Measurements from ENCODE around the gene ARIH1. TPM values are rescaled to one million over a fixed set of nuclear protein-coding genes. Genes with fewer than 3 reads are reported as not detected.

The ARIH1 gene
- total RNA-seq, 2 donors from 2014 or later: 118 to 131 TPM

DNA sequence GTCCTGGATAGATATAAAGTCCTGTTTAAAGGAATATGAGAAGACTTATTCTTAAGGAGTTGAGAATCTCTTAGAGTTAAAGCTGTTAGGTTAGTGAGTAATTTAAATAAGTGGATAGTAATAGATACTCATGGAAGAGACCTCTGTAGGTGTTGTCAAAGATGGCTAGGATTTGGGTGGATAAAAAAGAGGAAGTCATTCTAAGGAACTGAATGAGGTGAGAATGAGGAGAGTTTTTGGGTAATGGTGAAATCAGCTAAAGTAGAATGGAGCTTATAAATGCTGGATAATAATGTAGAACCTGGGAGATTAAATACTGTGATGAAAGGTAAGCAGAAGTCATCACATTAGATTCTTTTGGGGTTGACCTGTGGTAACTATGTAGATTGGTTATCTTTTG is 8.1 kb downstream of the ARIH1 start:
- no peak for ATAC-seq
- intact Hi-C loops (cut with DNase I, micrococcal nuclease): no loop called here

DNA sequence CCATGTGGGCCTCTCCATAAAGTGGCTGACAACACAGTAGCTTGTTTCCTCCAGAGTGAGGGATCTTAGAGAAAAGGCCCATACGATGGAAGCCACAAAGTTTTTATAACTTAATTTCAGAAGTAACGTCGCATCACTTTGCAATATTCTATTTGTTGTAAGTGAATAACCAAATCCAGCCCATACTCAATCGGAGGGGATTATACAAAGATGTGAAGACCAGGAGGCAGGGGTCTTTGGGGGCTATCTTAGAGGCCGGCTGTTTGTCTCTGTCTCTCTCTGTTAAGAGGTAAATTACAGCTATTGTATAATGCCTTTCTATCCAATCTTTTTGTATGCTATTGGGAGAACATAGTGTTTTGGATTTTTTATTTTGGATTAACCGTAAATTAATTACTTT is 9.1 kb downstream of the ARIH1 start:
- DNase-seq: no peak
- intact Hi-C loops (cut with DNase I, micrococcal nuclease): no loop called here
- no peak for ATAC-seq

More for the DNA sequence above, 8.1 kb downstream of the ARIH1 start:
- no peak for DNase-seq

DNA sequence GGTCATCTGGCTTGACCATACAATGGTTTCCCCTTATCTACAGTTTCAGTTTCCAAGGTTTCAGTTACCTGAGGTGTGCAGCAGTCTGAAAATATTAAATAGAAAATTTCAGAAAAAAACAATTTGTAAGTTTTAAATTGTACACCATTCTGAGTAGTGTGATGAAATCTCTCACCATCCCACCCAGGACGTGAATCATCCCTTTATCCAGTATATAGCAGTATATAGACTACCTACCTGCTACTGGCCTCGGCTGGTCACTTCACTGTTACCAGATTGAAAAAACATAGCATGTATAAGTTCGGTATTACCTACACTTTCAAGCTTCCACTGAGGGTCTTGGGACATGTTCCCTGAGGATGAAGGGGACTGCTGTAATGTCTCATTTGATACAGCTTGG is 12.0 kb downstream of the ARIH1 start:
- intact Hi-C loops (cut with DNase I, micrococcal nuclease): no loop called here
- ATAC-seq: no peak

DNA sequence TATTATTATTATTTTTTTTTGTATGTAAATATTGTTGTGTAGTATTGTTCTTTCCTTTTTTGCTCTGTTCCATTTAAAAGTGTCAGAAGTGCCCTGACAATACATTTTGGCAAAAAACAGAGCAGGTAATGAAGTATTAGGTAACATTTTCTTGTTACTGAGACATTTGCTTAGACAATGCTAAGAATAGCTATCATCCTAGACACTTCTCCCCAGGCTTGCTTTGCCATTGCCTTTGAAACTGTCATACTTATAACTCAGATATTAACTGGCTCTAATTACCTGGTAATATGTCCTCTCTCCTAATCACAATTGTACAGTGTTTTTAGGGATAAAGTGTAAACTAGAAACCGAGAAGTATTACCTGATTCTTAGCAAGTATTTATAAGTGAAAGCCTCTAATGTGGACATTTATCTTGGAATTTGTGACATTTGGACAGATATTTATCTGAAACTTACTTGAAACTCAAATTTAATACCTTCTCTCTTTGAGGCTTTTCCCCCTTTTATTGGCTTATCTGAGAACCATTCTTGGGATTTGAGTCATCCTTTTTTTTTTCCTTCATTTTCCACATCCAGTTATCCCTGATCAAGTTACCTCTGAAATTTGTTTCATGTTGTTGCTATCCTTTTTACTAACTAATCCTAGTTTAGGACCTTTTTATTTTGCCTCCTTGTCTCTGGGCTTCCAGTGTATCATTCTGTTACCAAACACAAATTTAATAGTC is 13.1 kb downstream of the ARIH1 start:
- ATAC-seq (no peak), DNase-seq (no peak)
- intact Hi-C loops (cut with DNase I, micrococcal nuclease): no loop called here

More for the DNA sequence above, 12.0 kb downstream of the ARIH1 start:
- no peak for DNase-seq

DNA sequence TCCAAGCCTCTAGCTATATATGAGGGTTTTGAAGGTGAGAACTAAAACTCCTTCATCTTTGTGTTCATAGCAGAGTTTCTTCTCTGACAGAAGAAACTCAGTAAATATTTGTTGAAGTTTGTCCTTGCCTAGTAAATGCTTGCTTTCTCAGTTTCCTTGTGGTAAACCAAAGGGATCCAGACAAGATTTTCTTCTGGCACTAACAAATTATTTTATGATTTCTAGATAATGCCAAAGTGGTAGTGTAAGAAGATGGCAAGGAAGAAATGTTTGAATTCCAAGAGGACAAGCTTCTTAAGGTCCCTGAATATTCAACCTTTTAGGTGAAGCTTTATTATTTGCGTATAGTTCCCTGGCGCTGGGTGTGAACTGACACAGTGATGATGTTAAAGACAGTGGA is 14.4 kb downstream of the ARIH1 start:
- ATAC-seq (no peak), DNase-seq (no peak)
- intact Hi-C loops (cut with DNase I, micrococcal nuclease): no loop called here

DNA sequence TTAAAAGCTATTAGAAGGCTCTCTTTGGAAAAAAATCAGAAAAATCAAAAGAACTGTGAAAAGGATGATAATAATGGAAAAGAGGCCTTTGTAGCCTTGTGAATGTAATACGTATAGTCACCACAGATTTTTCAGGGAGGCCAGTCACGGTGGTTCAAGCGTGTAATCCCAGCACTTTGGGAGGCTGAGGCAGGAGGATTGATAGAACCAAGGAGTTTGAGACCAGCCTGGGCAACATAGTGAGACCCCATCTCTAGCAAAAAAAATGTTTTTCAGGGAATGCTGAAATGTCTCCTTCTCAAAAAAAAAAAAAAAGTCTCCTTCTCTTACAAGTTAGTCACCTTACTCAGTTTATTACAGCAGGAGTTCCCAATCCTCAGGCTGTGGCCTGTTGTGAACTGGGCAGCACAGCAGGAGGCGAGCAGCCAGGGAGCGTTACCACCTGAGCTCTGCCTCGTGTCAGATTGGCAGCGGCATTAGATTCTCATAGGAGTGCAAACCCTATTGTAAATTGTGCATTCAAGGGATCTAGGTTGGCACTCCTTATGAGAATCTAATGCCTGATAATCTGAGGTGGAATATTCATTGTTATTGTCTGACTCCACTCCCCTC is 15.9 kb downstream of the ARIH1 start:
- intact Hi-C loops (cut with DNase I, micrococcal nuclease): no loop called here
- ATAC-seq (no peak), DNase-seq (no peak)

DNA sequence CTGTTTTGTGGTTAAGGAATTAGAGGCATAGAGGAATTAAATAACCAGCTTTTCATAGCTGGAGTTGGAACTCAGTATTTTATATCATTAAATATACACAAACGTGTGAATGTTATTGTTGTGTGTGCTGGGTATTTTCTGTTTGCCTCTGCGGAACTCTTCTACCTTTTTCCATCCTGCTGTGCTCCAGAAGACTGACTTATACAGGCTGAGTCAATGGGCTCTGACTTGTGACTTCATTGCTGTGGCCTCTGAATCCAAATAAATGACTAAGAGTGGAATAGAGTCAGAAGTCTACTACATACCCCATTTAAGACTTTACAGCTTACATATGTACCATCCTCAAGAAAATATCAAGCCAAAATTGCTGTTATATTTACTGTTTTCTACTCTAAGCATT is 17.6 kb downstream of the ARIH1 start:
- intact Hi-C loops (cut with DNase I, micrococcal nuclease): no loop called here
- ATAC-seq (no peak), DNase-seq (no peak)

DNA sequence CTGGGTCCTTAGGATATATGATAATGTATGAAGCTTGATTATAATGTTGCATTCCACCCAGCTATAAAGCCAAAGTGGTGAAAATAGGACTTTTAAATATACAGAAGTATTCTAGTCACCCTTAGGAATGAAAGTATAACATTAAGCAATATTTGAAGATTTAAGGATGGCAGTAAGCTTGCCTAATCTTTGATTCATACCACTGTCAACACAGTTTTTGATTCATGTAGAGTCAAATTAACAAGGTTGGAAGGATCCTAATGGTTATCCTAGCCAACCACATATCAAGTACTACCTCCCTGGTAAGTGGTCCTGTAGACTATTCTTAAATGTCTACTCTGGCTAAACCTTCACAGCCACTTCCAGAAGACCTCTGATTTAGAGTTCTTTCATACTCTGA is 18.6 kb downstream of the ARIH1 start:
- no peak for ATAC-seq
- intact Hi-C loops (cut with DNase I, micrococcal nuclease): no loop called here
- DNase-seq: no peak

DNA sequence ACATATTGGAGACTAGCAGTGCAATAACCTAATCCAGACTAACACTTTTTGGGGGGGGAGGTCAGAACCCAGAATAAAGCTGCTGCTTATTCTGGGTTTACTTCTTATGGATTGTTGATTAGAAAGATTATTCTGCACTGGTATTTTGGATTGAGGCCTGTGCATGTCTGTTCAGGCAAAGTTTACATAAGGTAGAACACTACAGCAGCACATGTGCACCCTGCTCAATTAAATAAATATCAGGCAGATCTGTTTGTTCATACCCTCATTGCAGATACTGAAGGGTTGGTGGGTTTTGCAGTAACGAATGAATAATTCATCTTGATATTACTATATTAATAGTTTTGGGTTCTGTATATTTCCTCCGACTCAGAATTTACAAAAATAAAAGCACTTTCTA is 19.1 kb downstream of the ARIH1 start:
- DNase-seq (no peak), ATAC-seq (no peak)
- intact Hi-C loops (cut with DNase I, micrococcal nuclease): no loop called here

DNA sequence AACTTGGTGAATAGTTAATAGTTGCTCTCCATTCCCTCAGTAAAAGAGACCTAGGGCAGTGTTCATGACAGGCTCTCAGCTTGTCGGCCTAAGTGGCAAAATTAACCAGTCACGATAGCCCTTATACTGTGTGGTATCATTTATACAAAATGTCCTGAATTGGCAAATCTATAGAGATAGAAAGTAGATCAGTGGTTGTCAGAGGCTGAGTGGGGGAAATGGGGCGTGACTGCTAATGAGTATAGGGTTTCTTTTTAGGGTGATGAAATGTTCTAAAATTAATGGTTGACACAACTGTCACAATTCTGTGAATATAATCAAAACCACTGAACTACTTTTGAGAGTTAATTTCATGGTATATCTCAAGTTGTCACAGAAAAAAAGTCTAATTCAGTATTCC is 20.9 kb downstream of the ARIH1 start:
- no peak for ATAC-seq
- intact Hi-C loops (cut with DNase I, micrococcal nuclease): no loop called here
- DNase-seq: no peak

DNA sequence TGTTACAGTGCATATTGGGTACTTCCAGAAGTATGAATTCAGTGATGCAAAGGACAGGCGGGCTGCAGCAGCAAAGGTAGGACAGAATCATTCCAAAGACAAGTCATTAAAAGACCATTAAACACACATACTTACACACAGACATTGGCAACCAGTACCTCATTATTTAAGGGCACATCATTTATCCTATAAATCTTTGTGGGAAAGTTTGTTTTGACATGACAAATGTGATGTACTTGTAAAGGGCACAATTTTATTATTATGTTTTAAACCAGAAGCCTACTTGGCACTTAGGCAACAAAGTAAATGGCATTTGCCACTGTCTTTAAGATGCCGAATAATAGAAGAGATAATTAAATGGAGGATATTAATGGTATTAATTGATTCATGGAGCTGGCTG is 22.7 kb downstream of the ARIH1 start:
- DNase-seq: no peak
- intact Hi-C loops (cut with DNase I, micrococcal nuclease): no loop called here
- ATAC-seq: no peak

DNA sequence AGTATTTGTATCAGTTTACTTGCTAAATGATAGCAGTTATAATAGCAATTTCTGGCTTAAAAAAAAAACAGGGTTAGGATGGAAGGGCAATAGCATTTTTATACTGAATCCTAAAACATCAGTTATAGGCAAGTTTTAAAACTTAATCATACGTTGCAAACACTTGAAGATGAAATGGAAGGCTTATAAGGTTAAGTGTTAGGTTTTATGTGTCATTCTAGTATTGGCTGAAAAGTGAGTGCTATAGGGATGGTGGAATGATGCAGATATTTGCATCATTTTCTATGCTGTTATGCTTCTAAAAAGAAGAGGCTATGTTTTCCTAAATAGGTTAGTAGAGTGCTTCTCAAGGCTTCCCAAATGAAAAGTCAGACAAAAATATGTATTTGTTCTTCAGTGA is 23.3 kb downstream of the ARIH1 start:
- ATAC-seq: no peak
- DNase-seq: no peak
- intact Hi-C loops (cut with DNase I, micrococcal nuclease): no loop called here

DNA sequence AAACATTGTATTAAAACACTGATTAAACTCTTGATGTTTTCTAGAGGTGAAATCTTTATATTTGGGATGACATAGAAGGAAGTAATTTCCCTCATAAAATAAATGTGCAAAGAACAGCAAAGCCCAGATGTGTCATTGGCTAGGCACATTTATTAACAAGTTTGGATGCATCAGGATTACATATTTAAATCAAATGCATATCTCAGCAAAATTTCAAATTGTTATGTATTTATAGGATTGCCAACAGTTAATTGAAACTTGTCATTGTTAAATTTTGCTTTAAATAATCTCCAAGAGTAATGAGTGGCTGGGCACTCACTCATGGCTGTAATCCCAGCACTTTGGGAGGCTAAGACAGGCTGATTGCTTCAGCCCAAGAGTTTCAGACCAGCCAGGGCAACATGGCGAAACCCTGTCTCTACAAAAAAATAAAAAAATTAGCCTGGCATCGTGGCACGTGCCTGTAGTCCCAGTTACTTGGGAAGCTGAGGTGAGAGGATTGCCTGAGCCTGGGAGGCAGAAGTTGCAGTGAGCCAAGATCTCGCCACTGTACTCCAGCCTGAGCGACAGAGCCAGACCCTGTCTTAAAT is 28.2 kb downstream of the ARIH1 start:
- intact Hi-C loops (cut with DNase I, micrococcal nuclease): no loop called here
- DNase-seq (no peak), ATAC-seq (no peak)

DNA sequence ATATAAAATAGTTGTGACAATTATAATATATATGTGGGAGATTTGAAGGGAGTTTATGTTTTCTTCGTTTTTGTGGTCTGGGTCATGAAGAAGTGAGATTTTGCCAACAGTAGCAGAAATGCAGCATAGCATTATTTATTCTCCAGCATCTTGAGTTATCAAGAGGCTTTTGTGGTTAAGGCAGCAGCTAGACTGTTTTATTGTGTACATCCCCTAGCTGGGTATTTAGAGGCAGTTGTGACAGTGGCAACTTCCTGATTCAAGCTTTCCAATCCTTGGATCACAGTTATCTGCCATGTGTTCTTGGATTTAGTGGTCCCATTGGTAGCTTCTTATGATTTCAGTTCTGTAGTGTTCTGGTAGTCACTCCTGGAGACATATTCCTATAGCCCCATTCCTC is 29.0 kb downstream of the ARIH1 start:
- intact Hi-C loops (cut with DNase I, micrococcal nuclease): no loop called here
- ATAC-seq (no peak), DNase-seq (no peak)

DNA sequence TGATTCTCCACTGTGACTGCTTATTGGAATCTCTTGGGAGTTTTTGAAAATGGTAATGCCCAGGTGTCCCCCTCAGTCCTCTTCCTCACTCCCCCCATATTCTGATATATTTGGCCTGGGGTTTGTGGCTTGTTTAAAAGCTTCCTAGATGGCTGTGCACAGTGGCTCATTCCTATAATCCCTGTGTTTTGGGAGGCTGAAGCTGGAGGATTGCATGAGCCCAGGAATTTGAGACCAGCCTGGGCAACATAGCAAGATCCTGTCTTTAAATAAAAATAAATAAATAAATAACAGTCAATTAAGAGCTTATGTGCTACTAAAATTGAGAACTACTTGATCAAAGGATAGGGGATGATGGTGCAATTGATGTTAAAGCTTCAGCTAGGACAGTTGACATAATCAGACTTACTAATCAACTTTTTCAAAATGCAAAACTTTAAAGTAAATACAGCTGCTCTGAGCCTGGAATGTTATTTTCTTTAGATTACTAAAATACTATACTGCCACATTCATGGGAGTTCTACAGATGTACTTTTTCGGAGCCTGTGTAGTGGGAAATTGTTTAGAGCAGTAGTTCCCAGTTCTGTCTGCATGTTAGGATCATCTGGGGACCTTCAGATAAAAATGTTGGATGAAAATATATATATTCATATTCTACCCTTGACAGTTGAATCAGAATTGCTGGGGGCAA is 33.4 kb downstream of the ARIH1 start:
- DNase-seq (no peak), ATAC-seq (no peak)
- intact Hi-C loops (cut with DNase I, micrococcal nuclease): no loop called here

DNA sequence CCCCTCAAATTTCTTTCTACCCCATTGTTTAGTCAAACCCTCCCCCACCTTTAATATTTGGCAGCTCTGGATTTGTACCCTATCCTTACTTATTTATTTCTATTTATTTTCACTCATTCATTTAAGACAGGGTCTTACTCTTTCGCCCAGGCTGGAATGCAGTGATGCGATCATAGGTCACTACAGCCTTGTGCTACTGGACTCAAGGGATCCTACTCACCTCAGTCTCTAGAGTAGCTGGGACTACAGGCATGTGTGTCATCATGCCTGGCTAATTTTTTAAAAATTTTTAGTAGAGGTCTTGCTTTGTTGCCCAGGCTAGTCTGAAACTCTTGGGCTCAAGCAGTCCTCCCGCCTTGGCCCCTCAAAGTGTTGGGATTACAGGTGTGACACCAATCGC is 35.4 kb downstream of the ARIH1 start:
- intact Hi-C loops (cut with DNase I, micrococcal nuclease): no loop called here
- ATAC-seq (no peak), DNase-seq (no peak)

DNA sequence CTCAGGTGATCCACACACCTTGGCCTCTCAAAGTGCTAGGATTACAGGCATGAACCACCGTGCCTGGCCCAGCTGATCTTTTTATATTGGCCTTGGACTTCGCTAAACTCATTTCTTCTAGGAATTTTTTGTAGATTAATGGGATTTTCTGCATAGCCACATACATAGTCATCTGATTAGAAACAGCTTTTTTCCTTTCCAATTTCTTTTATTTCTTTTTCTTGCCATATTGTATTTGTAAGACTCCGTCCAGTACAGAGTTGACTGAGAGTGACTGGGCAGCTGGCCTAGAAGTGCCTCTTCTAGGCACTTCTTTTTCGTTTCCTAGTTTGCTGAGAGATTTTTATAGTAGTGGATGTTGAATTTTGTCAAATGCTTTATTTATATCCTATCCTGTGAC is 37.4 kb downstream of the ARIH1 start:
- intact Hi-C loops (cut with DNase I, micrococcal nuclease): no loop called here
- ATAC-seq (no peak), DNase-seq (no peak)

DNA sequence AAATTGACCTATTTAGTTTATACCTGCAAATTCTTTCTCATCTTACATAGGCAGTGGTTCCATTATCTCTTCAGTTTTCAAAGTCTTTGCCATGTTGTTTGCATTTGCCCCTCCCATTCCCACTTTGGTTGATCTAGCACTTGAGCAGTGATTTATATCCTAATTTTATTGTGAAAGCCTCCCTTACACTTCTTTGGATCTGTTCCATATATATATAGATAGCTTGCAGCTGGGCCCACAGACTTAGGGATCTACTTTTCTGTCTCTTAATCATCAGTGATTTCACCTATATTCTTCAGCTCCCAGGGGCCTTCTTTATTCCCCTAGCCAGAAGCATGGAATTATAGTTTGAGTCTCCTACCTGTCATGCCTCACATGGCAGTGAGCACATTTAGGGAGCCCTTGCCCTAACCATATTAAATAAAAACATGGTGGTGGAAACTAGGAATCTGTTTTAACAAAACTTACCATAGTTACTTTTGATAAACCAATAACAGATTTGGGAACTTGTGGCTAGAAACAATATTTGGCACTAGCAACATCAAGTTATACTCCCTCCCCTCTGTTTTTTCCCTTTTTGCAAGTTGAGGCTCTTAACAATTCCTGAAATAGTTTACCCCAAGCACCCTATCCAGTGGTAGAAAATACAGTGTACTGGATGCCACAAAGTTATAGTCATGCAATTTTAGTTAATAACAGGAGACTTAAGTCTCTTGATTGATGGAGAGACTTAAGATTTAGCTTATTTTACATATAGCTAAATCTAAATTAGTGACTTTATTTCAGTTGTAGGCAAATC is 41.7 kb downstream of the ARIH1 start:
- intact Hi-C loops (cut with DNase I, micrococcal nuclease): no loop called here
- DNase-seq (no peak), ATAC-seq (no peak)

DNA sequence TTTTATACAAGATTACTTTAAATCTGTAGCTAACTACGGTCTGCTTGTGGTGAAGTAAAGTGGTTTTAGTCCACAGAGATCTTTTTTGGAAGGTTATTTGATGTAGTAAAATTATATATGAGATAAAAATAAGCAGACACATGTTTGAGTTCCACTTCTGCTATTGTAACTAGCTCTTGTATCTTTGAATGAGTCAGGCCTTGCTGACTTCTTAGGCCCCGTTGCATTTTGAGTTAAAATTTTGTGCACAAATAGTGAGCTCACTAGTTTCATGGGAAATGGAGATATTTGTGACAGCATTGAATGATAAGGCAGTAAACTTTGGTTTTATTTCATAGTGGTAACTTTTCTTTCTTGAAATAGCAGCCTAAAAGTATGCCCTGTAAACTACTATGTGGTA is 42.6 kb downstream of the ARIH1 start:
- intact Hi-C loops (cut with DNase I, micrococcal nuclease): no loop called here
- DNase-seq (no peak), ATAC-seq (no peak)
